SK-N-SH treated with all-trans-retinoic acid at 6 μM for 48 hours (cell line): Measurements from ENCODE around the gene CEP152.

Experiments
- ATAC-seq: fragments of 200-7000 bp; cut with Tn5 transposase; 3 replicates; pipeline ENCODE4 v1.9.1; 2020; ENCODE audit warnings: mild to moderate bottlenecking, moderate library complexity
- ARNTL ChIP-seq: fragments of 450-650 bp; formaldehyde crosslinking; IDR thresholded peaks from 2 replicates; pipeline ENCODE4 v1.5.0; 2020; ENCODE audit warnings: low read depth, mild to moderate bottlenecking, moderate library complexity, borderline replicate concordance
- BACH2 ChIP-seq: fragments of 250-450 bp; sonication (Bioruptor Pico); IDR thresholded peaks from 2 replicates; pipeline ENCODE4 v1.9.0; 2021; ENCODE audit warnings: mild to moderate bottlenecking, borderline replicate concordance
- CSDC2 ChIP-seq: fragments of 250-450 bp; sonication (Bioruptor Pico); IDR thresholded peaks from 2 replicates; pipeline ENCODE4 v1.5.0; 2020; ENCODE audit warnings: mild to moderate bottlenecking, moderate library complexity
- ESRRG ChIP-seq: fragments of 250-450 bp; sonication (Bioruptor Pico); IDR thresholded peaks from 2 replicates; pipeline ENCODE4 v1.6.1; 2021; ENCODE audit warnings: mild to moderate bottlenecking
- GLIS3 ChIP-seq: fragments of 250-450 bp; sonication (Bioruptor Pico); IDR thresholded peaks from 2 replicates; pipeline ENCODE4 v1.5.0; 2020; ENCODE audit warnings: mild to moderate bottlenecking, moderate library complexity
- ISL1 ChIP-seq: fragments of 250-450 bp; sonication (Bioruptor Pico); IDR thresholded peaks from 2 replicates; pipeline ENCODE4 v2.1.2; 2022; ENCODE audit warnings: mild to moderate bottlenecking, moderate library complexity
- OSR1 ChIP-seq: fragments of 250-450 bp; sonication (Bioruptor Pico); IDR thresholded peaks from 2 replicates; pipeline ENCODE4 v1.8.0; 2022; ENCODE audit warnings: moderate library complexity, mild to moderate bottlenecking, inconsistent platforms
- PPARA ChIP-seq: fragments of 250-450 bp; sonication (Bioruptor Pico); IDR thresholded peaks from 2 replicates; pipeline ENCODE4 v1.5.0; 2020; ENCODE audit warnings: mild to moderate bottlenecking, borderline replicate concordance
- RARB ChIP-seq: fragments of 250-450 bp; sonication (Bioruptor Pico); IDR thresholded peaks from 2 replicates; pipeline ENCODE4 v1.8.0; 2021; ENCODE audit warnings: mild to moderate bottlenecking, moderate library complexity
- SNAI2 ChIP-seq: fragments of 250-450 bp; sonication (Bioruptor Pico); IDR thresholded peaks from 2 replicates; pipeline ENCODE4 v1.5.0; 2020; ENCODE audit warnings: mild to moderate bottlenecking, moderate library complexity
- TCF4 ChIP-seq: fragments of 250-450 bp; sonication (Bioruptor Pico); IDR thresholded peaks from 2 replicates; pipeline ENCODE4 v1.8.0; 2021; ENCODE audit warnings: mild to moderate bottlenecking, moderate library complexity, borderline replicate concordance
- TOX ChIP-seq: fragments of 250-450 bp; sonication (Bioruptor Pico); IDR thresholded peaks from 2 replicates; pipeline ENCODE4 v1.8.0; 2021; ENCODE audit warnings: mild to moderate bottlenecking, moderate library complexity, borderline replicate concordance
- ZC3H10 ChIP-seq: fragments of 250-450 bp; sonication (Bioruptor Pico); IDR thresholded peaks from 2 replicates; pipeline ENCODE4 v1.5.1; 2021; ENCODE audit warnings: mild to moderate bottlenecking, moderate library complexity
- ZFP3 ChIP-seq: fragments of 250-450 bp; sonication (Bioruptor Pico); IDR thresholded peaks from 2 replicates; pipeline ENCODE4 v1.5.0; 2020; ENCODE audit warnings: mild to moderate bottlenecking, moderate library complexity
- ZNF565 ChIP-seq: fragments of 450-650 bp; formaldehyde crosslinking; conservative IDR thresholded peaks from 2 replicates; pipeline ENCODE4 v1.5.0; 2020; ENCODE audit warnings: low read depth, mild to moderate bottlenecking, moderate library complexity
- ZNF70 ChIP-seq: fragments of 450-650 bp; formaldehyde crosslinking; IDR thresholded peaks from 2 replicates; pipeline ENCODE4 v1.5.0; 2020; ENCODE audit warnings: mild to moderate bottlenecking, moderate library complexity
- ZNF8 ChIP-seq: fragments of 450-650 bp; formaldehyde crosslinking; IDR thresholded peaks from 2 replicates; pipeline ENCODE4 v1.5.0; 2020; ENCODE audit warnings: mild to moderate bottlenecking, moderate library complexity
- TF ChIP-seq, protein P1 (sequence below): fragments of 250-450 bp; sonication (Bioruptor Pico); IDR thresholded peaks from 2 replicates; pipeline ENCODE4 v1.5.1; 2020; ENCODE audit warnings: low read depth, mild to moderate bottlenecking, moderate library complexity
- TF ChIP-seq, protein P2 (sequence below): fragments of 250-450 bp; sonication (Bioruptor Pico); IDR thresholded peaks from 2 replicates; pipeline ENCODE4 v1.5.0; 2020; ENCODE audit warnings: mild to moderate bottlenecking, moderate library complexity
- TF ChIP-seq, protein P3 (sequence below): fragments of 250-450 bp; sonication (Bioruptor Pico); IDR thresholded peaks from 2 replicates; pipeline ENCODE4 v1.8.0; 2020; ENCODE audit warnings: mild to moderate bottlenecking, moderate library complexity, borderline replicate concordance
- TF ChIP-seq, protein P4 (sequence below): fragments of 250-450 bp; sonication (Bioruptor Pico); IDR thresholded peaks from 2 replicates; pipeline ENCODE4 v1.8.0; 2021; ENCODE audit warnings: low read depth, mild to moderate bottlenecking, moderate library complexity, borderline replicate concordance
- TF ChIP-seq, protein P5 (sequence below): fragments of 250-450 bp; sonication (Bioruptor Pico); IDR thresholded peaks from 2 replicates; pipeline ENCODE4 v1.5.1; 2021; ENCODE audit warnings: mild to moderate bottlenecking, moderate library complexity

CEP152 gene

DNA sequence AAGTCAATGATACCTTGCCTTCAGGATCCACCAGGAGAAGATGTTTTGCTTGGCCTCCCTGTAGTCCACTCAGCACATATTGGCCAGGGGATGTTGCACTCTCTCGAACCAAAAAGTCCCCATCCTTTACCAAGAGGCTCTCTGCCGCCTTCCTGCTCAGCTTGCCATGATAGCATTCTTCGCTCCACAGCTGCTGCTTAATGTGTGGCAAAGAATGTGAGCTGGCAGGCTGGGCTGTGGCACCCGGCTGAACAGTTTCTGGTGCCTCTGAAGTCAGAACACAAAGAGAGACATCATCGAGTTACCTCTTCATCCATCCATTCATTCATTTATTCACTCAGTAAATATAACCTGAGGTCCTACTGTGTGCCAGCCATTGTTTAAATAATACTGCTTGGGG, 23.9 kb upstream of the CEP152 start:
- no peak for ATAC-seq
- TF ChIP-seq CSDC2 (CRISPR knock-in tag), result no peak
- no peak for TF ChIP-seq OSR1
- TF ChIP-seq SNAI2, result no peak
- no peak for TF ChIP-seq ARNTL
- TF ChIP-seq, protein P1, sequence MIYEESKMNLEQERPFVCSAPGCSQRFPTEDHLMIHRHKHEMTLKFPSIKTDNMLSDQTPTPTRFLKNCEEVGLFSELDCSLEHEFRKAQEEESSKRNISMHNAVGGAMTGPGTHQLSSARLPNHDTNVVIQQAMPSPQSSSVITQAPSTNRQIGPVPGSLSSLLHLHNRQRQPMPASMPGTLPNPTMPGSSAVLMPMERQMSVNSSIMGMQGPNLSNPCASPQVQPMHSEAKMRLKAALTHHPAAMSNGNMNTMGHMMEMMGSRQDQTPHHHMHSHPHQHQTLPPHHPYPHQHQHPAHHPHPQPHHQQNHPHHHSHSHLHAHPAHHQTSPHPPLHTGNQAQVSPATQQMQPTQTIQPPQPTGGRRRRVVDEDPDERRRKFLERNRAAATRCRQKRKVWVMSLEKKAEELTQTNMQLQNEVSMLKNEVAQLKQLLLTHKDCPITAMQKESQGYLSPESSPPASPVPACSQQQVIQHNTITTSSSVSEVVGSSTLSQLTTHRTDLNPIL (CRISPR knock-in tag), result no peak
- no peak for TF ChIP-seq ZNF70
- no peak for TF ChIP-seq BACH2
- no peak for TF ChIP-seq ZNF565 (CRISPR knock-in tag)
- TF ChIP-seq ISL1, result no peak

DNA sequence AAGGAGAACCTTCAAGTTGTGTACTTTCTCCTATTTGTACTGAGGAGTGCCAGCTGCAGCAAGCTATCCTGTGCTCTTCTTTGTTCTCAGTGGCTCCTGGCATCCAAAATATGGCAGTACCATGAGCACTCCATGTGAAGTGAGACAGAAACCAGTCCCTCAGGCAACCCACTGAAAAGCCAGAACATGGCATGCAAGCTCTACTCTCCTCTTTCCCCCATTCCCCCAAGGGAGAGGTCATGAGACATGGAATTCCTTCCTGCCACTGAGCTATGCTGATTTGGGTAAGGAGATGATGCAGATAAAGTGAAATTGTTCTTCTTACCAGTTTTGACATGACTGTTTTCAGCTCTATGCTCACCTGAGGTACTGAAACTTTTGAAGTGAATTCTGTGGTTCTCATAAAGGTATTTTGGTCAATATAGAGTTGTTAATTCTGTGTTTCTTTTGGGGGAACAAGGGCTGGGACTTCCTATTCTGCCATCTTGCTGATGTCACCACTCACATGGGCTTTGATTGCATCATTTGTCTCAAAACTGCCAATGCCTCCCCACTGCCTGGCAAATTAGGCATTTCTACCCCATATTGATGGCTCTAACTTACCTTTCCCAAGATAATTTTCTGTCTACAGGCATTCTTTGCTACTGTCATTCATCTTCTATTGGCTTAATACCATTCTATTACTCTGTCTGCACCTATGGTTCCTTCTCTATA, 22.8 kb upstream of the CEP152 start:
- ATAC-seq, result no peak

DNA sequence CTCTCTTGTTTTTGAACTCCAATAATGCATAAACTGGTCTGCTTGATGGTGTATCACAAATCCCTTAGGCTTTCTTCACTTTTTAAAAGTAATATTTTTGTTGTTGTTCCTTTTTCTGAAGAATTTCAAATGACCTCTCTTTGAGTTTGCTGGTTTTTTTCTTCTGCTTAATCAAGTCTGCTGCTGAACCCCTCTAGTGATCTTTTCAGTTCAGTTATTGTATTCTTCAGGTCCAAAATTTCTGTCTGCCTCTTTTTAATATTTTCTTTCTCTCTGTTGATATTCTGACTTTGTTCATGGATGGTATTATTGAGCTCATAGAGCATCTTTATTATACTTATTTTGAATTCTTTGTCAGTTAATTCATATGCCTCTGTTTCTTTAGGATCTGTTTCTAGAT, 21.8 kb upstream of the CEP152 start:
- ATAC-seq, result no peak
- TF ChIP-seq CSDC2 (CRISPR knock-in tag), result no peak
- TF ChIP-seq, protein P1 (CRISPR knock-in tag), result no peak
- no peak for TF ChIP-seq PPARA (CRISPR knock-in tag)
- no peak for TF ChIP-seq ZNF565 (CRISPR knock-in tag)
- TF ChIP-seq, protein P2, sequence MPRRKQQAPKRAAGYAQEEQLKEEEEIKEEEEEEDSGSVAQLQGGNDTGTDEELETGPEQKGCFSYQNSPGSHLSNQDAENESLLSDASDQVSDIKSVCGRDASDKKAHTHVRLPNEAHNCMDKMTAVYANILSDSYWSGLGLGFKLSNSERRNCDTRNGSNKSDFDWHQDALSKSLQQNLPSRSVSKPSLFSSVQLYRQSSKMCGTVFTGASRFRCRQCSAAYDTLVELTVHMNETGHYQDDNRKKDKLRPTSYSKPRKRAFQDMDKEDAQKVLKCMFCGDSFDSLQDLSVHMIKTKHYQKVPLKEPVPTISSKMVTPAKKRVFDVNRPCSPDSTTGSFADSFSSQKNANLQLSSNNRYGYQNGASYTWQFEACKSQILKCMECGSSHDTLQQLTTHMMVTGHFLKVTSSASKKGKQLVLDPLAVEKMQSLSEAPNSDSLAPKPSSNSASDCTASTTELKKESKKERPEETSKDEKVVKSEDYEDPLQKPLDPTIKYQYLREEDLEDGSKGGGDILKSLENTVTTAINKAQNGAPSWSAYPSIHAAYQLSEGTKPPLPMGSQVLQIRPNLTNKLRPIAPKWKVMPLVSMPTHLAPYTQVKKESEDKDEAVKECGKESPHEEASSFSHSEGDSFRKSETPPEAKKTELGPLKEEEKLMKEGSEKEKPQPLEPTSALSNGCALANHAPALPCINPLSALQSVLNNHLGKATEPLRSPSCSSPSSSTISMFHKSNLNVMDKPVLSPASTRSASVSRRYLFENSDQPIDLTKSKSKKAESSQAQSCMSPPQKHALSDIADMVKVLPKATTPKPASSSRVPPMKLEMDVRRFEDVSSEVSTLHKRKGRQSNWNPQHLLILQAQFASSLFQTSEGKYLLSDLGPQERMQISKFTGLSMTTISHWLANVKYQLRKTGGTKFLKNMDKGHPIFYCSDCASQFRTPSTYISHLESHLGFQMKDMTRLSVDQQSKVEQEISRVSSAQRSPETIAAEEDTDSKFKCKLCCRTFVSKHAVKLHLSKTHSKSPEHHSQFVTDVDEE (CRISPR knock-in tag), result no peak
- TF ChIP-seq ZFP3, result no peak
- TF ChIP-seq, protein P3, sequence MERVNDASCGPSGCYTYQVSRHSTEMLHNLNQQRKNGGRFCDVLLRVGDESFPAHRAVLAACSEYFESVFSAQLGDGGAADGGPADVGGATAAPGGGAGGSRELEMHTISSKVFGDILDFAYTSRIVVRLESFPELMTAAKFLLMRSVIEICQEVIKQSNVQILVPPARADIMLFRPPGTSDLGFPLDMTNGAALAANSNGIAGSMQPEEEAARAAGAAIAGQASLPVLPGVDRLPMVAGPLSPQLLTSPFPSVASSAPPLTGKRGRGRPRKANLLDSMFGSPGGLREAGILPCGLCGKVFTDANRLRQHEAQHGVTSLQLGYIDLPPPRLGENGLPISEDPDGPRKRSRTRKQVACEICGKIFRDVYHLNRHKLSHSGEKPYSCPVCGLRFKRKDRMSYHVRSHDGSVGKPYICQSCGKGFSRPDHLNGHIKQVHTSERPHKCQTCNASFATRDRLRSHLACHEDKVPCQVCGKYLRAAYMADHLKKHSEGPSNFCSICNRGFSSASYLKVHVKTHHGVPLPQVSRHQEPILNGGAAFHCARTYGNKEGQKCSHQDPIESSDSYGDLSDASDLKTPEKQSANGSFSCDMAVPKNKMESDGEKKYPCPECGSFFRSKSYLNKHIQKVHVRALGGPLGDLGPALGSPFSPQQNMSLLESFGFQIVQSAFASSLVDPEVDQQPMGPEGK (CRISPR knock-in tag), result no peak
- TF ChIP-seq RARB (CRISPR knock-in tag), result no peak
- no peak for TF ChIP-seq TOX (CRISPR knock-in tag)
- TF ChIP-seq, protein P4, sequence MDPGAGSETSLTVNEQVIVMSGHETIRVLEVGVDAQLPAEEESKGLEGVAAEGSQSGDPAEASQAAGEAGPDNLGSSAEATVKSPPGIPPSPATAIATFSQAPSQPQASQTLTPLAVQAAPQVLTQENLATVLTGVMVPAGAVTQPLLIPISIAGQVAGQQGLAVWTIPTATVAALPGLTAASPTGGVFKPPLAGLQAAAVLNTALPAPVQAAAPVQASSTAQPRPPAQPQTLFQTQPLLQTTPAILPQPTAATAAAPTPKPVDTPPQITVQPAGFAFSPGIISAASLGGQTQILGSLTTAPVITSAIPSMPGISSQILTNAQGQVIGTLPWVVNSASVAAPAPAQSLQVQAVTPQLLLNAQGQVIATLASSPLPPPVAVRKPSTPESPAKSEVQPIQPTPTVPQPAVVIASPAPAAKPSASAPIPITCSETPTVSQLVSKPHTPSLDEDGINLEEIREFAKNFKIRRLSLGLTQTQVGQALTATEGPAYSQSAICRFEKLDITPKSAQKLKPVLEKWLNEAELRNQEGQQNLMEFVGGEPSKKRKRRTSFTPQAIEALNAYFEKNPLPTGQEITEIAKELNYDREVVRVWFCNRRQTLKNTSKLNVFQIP (CRISPR knock-in tag), result no peak
- TF ChIP-seq ESRRG (CRISPR knock-in tag), result no peak
- TF ChIP-seq ZNF8, result no peak
- no peak for TF ChIP-seq TCF4 (CRISPR knock-in tag)
- TF ChIP-seq GLIS3 (CRISPR knock-in tag), result no peak

More for the DNA sequence above, 22.8 kb upstream of the CEP152 start:
- TF ChIP-seq CSDC2 (CRISPR knock-in tag) (no peak), ISL1 (no peak), BACH2 (no peak), ESRRG (CRISPR knock-in tag) (no peak), PPARA (CRISPR knock-in tag) (no peak), RARB (CRISPR knock-in tag) (no peak), ZNF70 (no peak), ZNF8 (no peak), ZNF565 (CRISPR knock-in tag) (no peak), ZC3H10 (CRISPR knock-in tag) (no peak), ZFP3 (no peak)
- TF ChIP-seq, protein P5, sequence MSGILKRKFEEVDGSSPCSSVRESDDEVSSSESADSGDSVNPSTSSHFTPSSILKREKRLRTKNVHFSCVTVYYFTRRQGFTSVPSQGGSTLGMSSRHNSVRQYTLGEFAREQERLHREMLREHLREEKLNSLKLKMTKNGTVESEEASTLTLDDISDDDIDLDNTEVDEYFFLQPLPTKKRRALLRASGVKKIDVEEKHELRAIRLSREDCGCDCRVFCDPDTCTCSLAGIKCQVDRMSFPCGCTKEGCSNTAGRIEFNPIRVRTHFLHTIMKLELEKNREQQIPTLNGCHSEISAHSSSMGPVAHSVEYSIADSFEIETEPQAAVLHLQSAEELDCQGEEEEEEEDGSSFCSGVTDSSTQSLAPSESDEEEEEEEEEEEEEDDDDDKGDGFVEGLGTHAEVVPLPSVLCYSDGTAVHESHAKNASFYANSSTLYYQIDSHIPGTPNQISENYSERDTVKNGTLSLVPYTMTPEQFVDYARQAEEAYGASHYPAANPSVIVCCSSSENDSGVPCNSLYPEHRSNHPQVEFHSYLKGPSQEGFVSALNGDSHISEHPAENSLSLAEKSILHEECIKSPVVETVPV, result no peak
- TF ChIP-seq, protein P3 (CRISPR knock-in tag), result no peak
